HEK293 (cell line): Measurements from ENCODE around the gene GLCCI1.

Experiments
- CTCF ChIA-PET: fragments of 350-600 bp; formaldehyde crosslinking; extraction: SDS; loops from one replicate; lab custom pipeline; 2021; ENCODE audit warnings: antibody characterized with exemption; lab: Yijun Ruan, JAX
- POLR2A ChIA-PET: fragments of 300-600 bp; formaldehyde crosslinking; extraction: SDS; loops from one replicate; lab custom pipeline; 2020; ENCODE audit warnings: antibody characterized with exemption, inconsistent platforms; lab: Yijun Ruan, JAX
- H3K27ac ChIP-seq: fragments of 200-500 bp; sonication (Bioruptor generic); 2 replicates; pipeline ENCODE4 v1.5.1; 2014; ENCODE audit warnings: low read depth, low read length, control low read depth, inconsistent platforms; ENCODE audit errors: extremely low read depth
- H3K36me3 ChIP-seq, 2 experiments: fragments of 200-500 bp in 1 of 2; sonication (Bioruptor generic) in 1 of 2; 1 replicate in 1 of 2; 2 replicates in 1 of 2; pipeline ENCODE4 v1.5.1; 2014 to 2017; ENCODE audit warnings: inconsistent platforms in 2 of 2, low read length in 2 of 2; ENCODE audit not compliant: control insufficient read depth in 2 of 2, insufficient read depth in 1 of 2
- H3K4me1 ChIP-seq: fragments of 200-500 bp; sonication (Bioruptor generic); 2 replicates; pipeline ENCODE4 v1.5.1; 2014; ENCODE audit warnings: mild to moderate bottlenecking, low read length, inconsistent platforms; ENCODE audit not compliant: control insufficient read depth, insufficient read depth
- H3K4me3 ChIP-seq: 2 replicates; pipeline ENCODE4 v1.5.1; 2011; ENCODE audit warnings: low read depth, mild to moderate bottlenecking, control low read depth, low read length, moderate library complexity
- H3K9me3 ChIP-seq: fragments of 200-500 bp; sonication (Bioruptor generic); 2 replicates; pipeline ENCODE4 v1.5.1; 2014; ENCODE audit warnings: low read depth, low read length, inconsistent platforms; ENCODE audit not compliant: control insufficient read depth, insufficient read depth
- ATF2 ChIP-seq: fragments of 450-650 bp; formaldehyde crosslinking; IDR thresholded peaks from 2 replicates; pipeline ENCODE4 v1.5.1; 2016; ENCODE audit warnings: missing biosample characterization, missing genetic modification characterization, low read depth
- GLI2 ChIP-seq: fragments of 450-650 bp; formaldehyde crosslinking; IDR thresholded peaks from 2 replicates; pipeline ENCODE4; 2017; ENCODE audit warnings: missing biosample characterization, missing genetic modification characterization, low read depth, borderline replicate concordance
- GLIS1 ChIP-seq: fragments of 450-650 bp; formaldehyde crosslinking; IDR thresholded peaks from 2 replicates; pipeline ENCODE4 v1.5.1; 2016; ENCODE audit warnings: missing biosample characterization, missing genetic modification characterization
- PRDM1 ChIP-seq: fragments of 450-650 bp; formaldehyde crosslinking; IDR thresholded peaks from 2 replicates; pipeline ENCODE4; 2016; ENCODE audit warnings: missing biosample characterization, missing genetic modification characterization
- RBAK ChIP-seq: fragments of 450-650 bp; formaldehyde crosslinking; IDR thresholded peaks from 2 replicates; pipeline ENCODE4 v1.5.1; 2016; ENCODE audit warnings: missing biosample characterization, missing genetic modification characterization
- SCRT2 ChIP-seq: fragments of 450-650 bp; formaldehyde crosslinking; IDR thresholded peaks from 2 replicates; pipeline ENCODE4 v1.5.1; 2016; ENCODE audit warnings: missing biosample characterization, missing genetic modification characterization
- YY1 ChIP-seq: fragments of 450-650 bp; formaldehyde crosslinking; IDR thresholded peaks from 2 replicates; pipeline ENCODE4 v1.5.1; 2018; ENCODE audit warnings: missing biosample characterization, missing genetic modification characterization
- ZBTB26 ChIP-seq: fragments of 450-650 bp; formaldehyde crosslinking; optimal IDR thresholded peaks from 2 replicates; pipeline ENCODE3; 2016; ENCODE audit warnings: missing biosample characterization, mild to moderate bottlenecking, missing genetic modification characterization
- ZBTB6 ChIP-seq: fragments of 450-650 bp; formaldehyde crosslinking; IDR thresholded peaks from 2 replicates; pipeline ENCODE4 v1.5.1; 2017; ENCODE audit warnings: missing biosample characterization, missing genetic modification characterization
- ZFP41 ChIP-seq: fragments of 450-650 bp; formaldehyde crosslinking; IDR thresholded peaks from 2 replicates; pipeline ENCODE4 v1.5.1; 2016; ENCODE audit warnings: missing biosample characterization, missing genetic modification characterization, borderline replicate concordance
- ZNF223 ChIP-seq: fragments of 450-650 bp; formaldehyde crosslinking; IDR thresholded peaks from 2 replicates; pipeline ENCODE4 v1.5.1; 2016; ENCODE audit warnings: missing biosample characterization, missing genetic modification characterization
- ZNF266 ChIP-seq: fragments of 450-650 bp; formaldehyde crosslinking; IDR thresholded peaks from 2 replicates; pipeline ENCODE4 v1.5.1; 2016; ENCODE audit warnings: missing biosample characterization, missing genetic modification characterization, low read depth
- ZNF292 ChIP-seq: fragments of 450-650 bp; formaldehyde crosslinking; IDR thresholded peaks from 2 replicates; pipeline ENCODE4 v1.5.1; 2016; ENCODE audit warnings: low read depth, missing biosample characterization, missing genetic modification characterization, borderline replicate concordance
- ZNF391 ChIP-seq: fragments of 450-650 bp; formaldehyde crosslinking; IDR thresholded peaks from 2 replicates; pipeline ENCODE4 v1.5.1; 2016; ENCODE audit warnings: low read depth, missing biosample characterization, missing genetic modification characterization, borderline replicate concordance
- ZNF394 ChIP-seq: fragments of 450-650 bp; formaldehyde crosslinking; IDR thresholded peaks from 2 replicates; pipeline ENCODE4 v1.5.1; 2016; ENCODE audit warnings: missing biosample characterization, missing genetic modification characterization, mild to moderate bottlenecking, moderate library complexity, borderline replicate concordance
- ZNF654 ChIP-seq: fragments of 450-650 bp; formaldehyde crosslinking; IDR thresholded peaks from 2 replicates; pipeline ENCODE4 v1.5.1; 2016; ENCODE audit warnings: low read depth, missing biosample characterization, missing genetic modification characterization
- ZNF76 ChIP-seq: fragments of 450-650 bp; formaldehyde crosslinking; IDR thresholded peaks from 2 replicates; pipeline ENCODE4; 2016; ENCODE audit warnings: low read depth, missing biosample characterization, missing genetic modification characterization, borderline replicate concordance
- ZSCAN18 ChIP-seq: fragments of 450-650 bp; formaldehyde crosslinking; IDR thresholded peaks from 2 replicates; pipeline ENCODE4 v1.5.1; 2016; ENCODE audit warnings: missing biosample characterization, missing genetic modification characterization
- TF ChIP-seq, protein P1 (sequence below): fragments of 450-650 bp; formaldehyde crosslinking; IDR thresholded peaks from 2 replicates; pipeline ENCODE4 v1.5.1; 2016; ENCODE audit warnings: missing biosample characterization, missing genetic modification characterization
- TF ChIP-seq, protein P2 (sequence below): fragments of 450-650 bp; formaldehyde crosslinking; IDR thresholded peaks from 2 replicates; pipeline ENCODE4 v1.5.1; 2016; ENCODE audit warnings: missing biosample characterization, missing genetic modification characterization
- TF ChIP-seq, protein P3 (sequence below): fragments of 450-650 bp; formaldehyde crosslinking; IDR thresholded peaks from 2 replicates; pipeline ENCODE4 v1.5.1; 2016; ENCODE audit warnings: missing biosample characterization, missing genetic modification characterization, borderline replicate concordance

The GLCCI1 gene

GRCh38 chr7:8035192-8035591 is 66.6 kb downstream of the GLCCI1 start:
- ChIA-PET POLR2A (no interaction called here), CTCF (interaction anchor here (0.6 to 1.5 kb wide), 9 partner anchors 10 to 599 kb away, joined by 3 to 11 read pairs (median 3); no protein-coding TSS in a partner anchor)
- TF ChIP-seq ZFP41 (tag by site-specific recombination), result no peak
- no peak for TF ChIP-seq ATF2 (tag by site-specific recombination)
- no peak for TF ChIP-seq SCRT2 (tag by site-specific recombination)
- no peak for TF ChIP-seq ZNF76 (tag by site-specific recombination)
- no peak for TF ChIP-seq ZNF391 (tag by site-specific recombination)
- TF ChIP-seq ZSCAN18, result no peak
- no peak for TF ChIP-seq PRDM1 (tag by site-specific recombination)
- no peak for TF ChIP-seq ZNF266 (tag by site-specific recombination)
- TF ChIP-seq, protein P1, sequence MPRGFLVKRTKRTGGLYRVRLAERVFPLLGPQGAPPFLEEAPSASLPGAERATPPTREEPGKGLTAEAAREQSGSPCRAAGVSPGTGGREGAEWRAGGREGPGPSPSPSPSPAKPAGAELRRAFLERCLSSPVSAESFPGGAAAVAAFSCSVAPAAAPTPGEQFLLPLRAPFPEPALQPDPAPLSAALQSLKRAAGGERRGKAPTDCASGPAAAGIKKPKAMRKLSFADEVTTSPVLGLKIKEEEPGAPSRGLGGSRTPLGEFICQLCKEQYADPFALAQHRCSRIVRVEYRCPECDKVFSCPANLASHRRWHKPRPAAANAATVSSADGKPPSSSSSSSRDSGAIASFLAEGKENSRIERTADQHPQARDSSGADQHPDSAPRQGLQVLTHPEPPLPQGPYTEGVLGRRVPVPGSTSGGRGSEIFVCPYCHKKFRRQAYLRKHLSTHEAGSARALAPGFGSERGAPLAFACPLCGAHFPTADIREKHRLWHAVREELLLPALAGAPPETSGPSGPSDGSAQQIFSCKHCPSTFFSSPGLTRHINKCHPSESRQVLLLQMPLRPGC (tag by site-specific recombination), result no peak
- TF ChIP-seq ZNF394 (tag by site-specific recombination), result no peak
- TF ChIP-seq YY1 (tag by site-specific recombination), result no peak
- H3K36me3 ChIP-seq, result no peaks in the 10 kb centered on the region
- no peaks in the 10 kb centered on the region for H3K9me3 ChIP-seq
- no peak overlapping the region for H3K4me3 ChIP-seq
- no peak overlapping the region for H3K27ac ChIP-seq
- no peaks in the 10 kb centered on the region for H3K4me1 ChIP-seq

DNA sequence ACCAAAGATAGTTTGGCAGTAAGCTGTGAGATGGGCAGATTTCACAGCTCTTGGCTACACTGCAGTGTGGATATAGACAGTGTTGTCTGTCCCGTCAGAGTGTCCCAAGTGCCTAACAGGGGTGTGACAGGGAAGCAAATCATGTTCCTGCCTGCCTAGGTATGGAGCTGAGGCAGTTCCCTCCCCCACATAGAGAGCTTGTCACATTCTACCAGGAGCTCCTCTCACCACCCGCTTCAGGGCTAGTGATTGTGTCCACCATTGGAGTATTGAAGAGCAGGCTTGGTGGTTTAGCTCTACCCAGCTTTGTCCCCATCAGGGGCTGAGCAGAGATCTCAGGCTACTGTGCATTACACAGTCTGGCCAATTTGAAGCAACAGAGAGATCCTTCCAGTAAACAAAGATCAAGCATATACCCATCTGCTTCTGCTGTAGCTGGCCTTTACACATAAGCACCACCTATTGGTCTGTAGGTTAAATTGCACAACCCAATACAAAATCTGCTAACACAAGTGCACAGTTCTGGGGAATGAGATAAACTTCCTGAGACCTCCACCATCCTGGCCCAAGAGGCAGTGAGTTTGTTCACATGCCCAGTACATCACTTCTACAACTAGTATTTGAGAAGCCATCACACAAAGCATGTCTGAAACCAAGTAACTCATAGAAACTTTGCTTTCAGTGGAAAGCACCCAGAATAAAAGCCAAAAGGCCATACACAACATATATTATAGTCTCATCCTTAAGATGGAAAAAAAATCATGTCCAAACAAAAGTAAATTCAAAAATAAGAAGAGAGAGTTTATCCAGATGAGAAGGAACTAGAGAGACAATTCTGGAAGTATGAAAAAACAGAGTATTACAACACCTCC is 67.3 kb downstream of the GLCCI1 start:
- H3K9me3 ChIP-seq, result no peaks in the 10 kb centered on the region
- H3K4me1 ChIP-seq, result no peaks in the 10 kb centered on the region
- no peak overlapping the region for H3K4me3 ChIP-seq
- no peak for TF ChIP-seq GLIS1 (tag by site-specific recombination)
- TF ChIP-seq ZNF654 (tag by site-specific recombination), result peak; percentile 27
- ChIA-PET POLR2A (no interaction called here), CTCF (interaction anchor here (0.5 to 1.5 kb wide), 11 partner anchors 11 to 600 kb away, joined by 3 to 11 read pairs (median 3); no protein-coding TSS in a partner anchor)
- no peak overlapping the region for H3K27ac ChIP-seq
- H3K36me3 ChIP-seq, result no peaks in the 10 kb centered on the region

DNA sequence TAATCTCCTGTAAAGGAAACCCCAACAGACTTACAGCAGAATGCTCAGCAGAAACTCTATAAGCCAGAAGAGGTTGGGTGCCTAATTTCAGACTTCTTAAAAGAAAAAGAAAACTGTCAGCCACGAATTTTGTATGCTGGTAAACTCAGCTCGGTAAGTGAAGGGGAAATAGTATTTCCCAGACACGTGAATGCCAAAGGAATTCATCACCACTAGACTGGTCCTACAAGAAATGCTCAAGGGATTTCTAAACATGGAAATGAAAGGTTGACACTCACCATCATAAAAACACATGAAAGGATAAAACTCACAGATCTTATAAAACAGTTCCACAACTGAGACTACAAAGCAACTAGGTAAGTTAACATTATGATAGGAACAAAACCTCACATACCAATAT is 68.6 kb downstream of the GLCCI1 start:
- Histone ChIP-seq H3K9me3 (no peaks in the 10 kb centered on the region), H3K4me3 (no peak overlapping the region), H3K36me3 (no peaks in the 10 kb centered on the region), H3K4me1 (no peaks in the 10 kb centered on the region), H3K27ac (no peak overlapping the region)
- POLR2A ChIA-PET, result no interaction called here
- CTCF ChIA-PET, result interaction anchor here (0.9 kb wide), 1 partner anchor 67 kb away, joined by 4 read pairs; no protein-coding TSS in a partner anchor
- TF ChIP-seq ZBTB26 (tag by site-specific recombination) (no peak), RBAK (tag by site-specific recombination) (no peak), GLI2 (tag by site-specific recombination) (no peak), ZNF223 (tag by site-specific recombination) (no peak), ZNF292 (tag by site-specific recombination) (no peak), ZBTB6 (tag by site-specific recombination) (no peak)
- TF ChIP-seq, protein P2, sequence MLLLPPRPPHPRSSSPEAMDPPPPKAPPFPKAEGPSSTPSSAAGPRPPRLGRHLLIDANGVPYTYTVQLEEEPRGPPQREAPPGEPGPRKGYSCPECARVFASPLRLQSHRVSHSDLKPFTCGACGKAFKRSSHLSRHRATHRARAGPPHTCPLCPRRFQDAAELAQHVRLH, result no peak
- TF ChIP-seq, protein P3, sequence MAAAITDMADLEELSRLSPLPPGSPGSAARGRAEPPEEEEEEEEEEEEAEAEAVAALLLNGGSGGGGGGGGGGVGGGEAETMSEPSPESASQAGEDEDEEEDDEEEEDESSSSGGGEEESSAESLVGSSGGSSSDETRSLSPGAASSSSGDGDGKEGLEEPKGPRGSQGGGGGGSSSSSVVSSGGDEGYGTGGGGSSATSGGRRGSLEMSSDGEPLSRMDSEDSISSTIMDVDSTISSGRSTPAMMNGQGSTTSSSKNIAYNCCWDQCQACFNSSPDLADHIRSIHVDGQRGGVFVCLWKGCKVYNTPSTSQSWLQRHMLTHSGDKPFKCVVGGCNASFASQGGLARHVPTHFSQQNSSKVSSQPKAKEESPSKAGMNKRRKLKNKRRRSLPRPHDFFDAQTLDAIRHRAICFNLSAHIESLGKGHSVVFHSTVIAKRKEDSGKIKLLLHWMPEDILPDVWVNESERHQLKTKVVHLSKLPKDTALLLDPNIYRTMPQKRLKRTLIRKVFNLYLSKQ, result no peak
